NB4 (cell line): ENCODE measurements around the gene WDR37.

Source experiments
- POLR2A ChIP-seq: IDR thresholded peaks from 2 replicates; pipeline ENCODE4 v1.6.1; 2011; ENCODE audit warnings: mild to moderate bottlenecking; ENCODE audit not compliant: insufficient read length; ENCODE audit errors: extremely low read depth
- TF ChIP-seq, protein P1 (sequence below): IDR thresholded peaks from one replicate; pipeline ENCODE4 v1.5.1; 2012; ENCODE audit warnings: low read depth, low read length
- TF ChIP-seq, protein P2 (sequence below): IDR thresholded peaks from 2 replicates; pipeline ENCODE4 v1.6.1; 2011; ENCODE audit warnings: low read depth, low read length

- TF ChIP-seq, protein P1, sequence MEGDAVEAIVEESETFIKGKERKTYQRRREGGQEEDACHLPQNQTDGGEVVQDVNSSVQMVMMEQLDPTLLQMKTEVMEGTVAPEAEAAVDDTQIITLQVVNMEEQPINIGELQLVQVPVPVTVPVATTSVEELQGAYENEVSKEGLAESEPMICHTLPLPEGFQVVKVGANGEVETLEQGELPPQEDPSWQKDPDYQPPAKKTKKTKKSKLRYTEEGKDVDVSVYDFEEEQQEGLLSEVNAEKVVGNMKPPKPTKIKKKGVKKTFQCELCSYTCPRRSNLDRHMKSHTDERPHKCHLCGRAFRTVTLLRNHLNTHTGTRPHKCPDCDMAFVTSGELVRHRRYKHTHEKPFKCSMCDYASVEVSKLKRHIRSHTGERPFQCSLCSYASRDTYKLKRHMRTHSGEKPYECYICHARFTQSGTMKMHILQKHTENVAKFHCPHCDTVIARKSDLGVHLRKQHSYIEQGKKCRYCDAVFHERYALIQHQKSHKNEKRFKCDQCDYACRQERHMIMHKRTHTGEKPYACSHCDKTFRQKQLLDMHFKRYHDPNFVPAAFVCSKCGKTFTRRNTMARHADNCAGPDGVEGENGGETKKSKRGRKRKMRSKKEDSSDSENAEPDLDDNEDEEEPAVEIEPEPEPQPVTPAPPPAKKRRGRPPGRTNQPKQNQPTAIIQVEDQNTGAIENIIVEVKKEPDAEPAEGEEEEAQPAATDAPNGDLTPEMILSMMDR: no peak
- TF ChIP-seq, protein P2, sequence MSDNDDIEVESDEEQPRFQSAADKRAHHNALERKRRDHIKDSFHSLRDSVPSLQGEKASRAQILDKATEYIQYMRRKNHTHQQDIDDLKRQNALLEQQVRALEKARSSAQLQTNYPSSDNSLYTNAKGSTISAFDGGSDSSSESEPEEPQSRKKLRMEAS: no peak
- no peak for TF ChIP-seq POLR2A
Measured at GRCh38 chr10:1022413-1022812, 33.8 kb upstream of the WDR37 start.
